GM23338 (cell line): ENCODE data around the gene FBXO31. TPM values are rescaled to one million over a fixed set of nuclear protein-coding genes. Genes with fewer than 3 reads are reported as not detected.

ENCODE experiments used
- ATAC-seq: fragments of 200-7000 bp; cut with Tn5 transposase; 3 replicates; pipeline ENCODE4 v1.9.1; 2020
- DNase-seq: peaks from one replicate; pipeline ENCODE4 v3.0.0-alpha.2; 2015; ENCODE audit warnings: low spot score
- H2AFZ ChIP-seq: fragments of 200-600 bp; sonication (generic); 2 replicates; pipeline ENCODE4 v1.8.0; 2016; ENCODE audit warnings: antibody characterized with exemption, mild to moderate bottlenecking, moderate library complexity
- H3F3A ChIP-seq: fragments of 200-600 bp; sonication (generic); replicated peaks from 2 replicates; pipeline ENCODE4 v1.8.0; 2017; ENCODE audit warnings: antibody characterized with exemption, mixed run types, low read depth
- H3K27ac ChIP-seq: fragments of 200-600 bp; sonication (generic); 2 replicates; pipeline ENCODE4 v1.6.1; 2016; ENCODE audit warnings: low read depth
- H3K27me3 ChIP-seq: fragments of 200-600 bp; sonication (generic); 2 replicates; pipeline ENCODE4 v1.8.0; 2016; ENCODE audit warnings: mild to moderate bottlenecking, mixed run types, moderate library complexity; ENCODE audit not compliant: insufficient read depth
- H3K36me3 ChIP-seq: fragments of 200-600 bp; sonication (generic); 2 replicates; pipeline ENCODE4 v1.8.0; 2016; ENCODE audit warnings: mild to moderate bottlenecking; ENCODE audit not compliant: insufficient read depth
- H3K4me1 ChIP-seq: fragments of 200-600 bp; sonication (generic); 2 replicates; pipeline ENCODE4 v1.8.0; 2016; ENCODE audit warnings: mild to moderate bottlenecking, moderate library complexity; ENCODE audit not compliant: insufficient read depth
- H3K4me2 ChIP-seq: fragments of 200-600 bp; sonication (generic); 2 replicates; pipeline ENCODE4 v1.7.1; 2017; ENCODE audit warnings: mixed run types
- H3K4me3 ChIP-seq: fragments of 200-600 bp; sonication (generic); 2 replicates; pipeline ENCODE4 v1.6.1; 2016; ENCODE audit warnings: mixed run types
- H3K79me2 ChIP-seq: fragments of 200-600 bp; sonication (generic); replicated peaks from 2 replicates; pipeline ENCODE4 v1.8.0; 2017; ENCODE audit warnings: mild to moderate bottlenecking; ENCODE audit not compliant: insufficient read depth
- H3K9me2 ChIP-seq: fragments of 200-600 bp; sonication (generic); 2 replicates; pipeline ENCODE4 v1.8.0; 2017; ENCODE audit not compliant: insufficient read depth
- H4K20me1 ChIP-seq: fragments of 200-600 bp; sonication (generic); replicated peaks from 2 replicates; pipeline ENCODE4 v1.8.0; 2017; ENCODE audit warnings: mild to moderate bottlenecking; ENCODE audit not compliant: insufficient read depth
- H3K27ac Mint-ChIP-seq: 2 replicates; pipeline ENCODE4 v1.8.0; 2020; ENCODE audit warnings: inconsistent platforms, mild to moderate bottlenecking, moderate library complexity, mixed read lengths
- H3K27me3 Mint-ChIP-seq: 3 replicates; pipeline ENCODE4 v1.8.0; 2022; ENCODE audit warnings: low read depth, mild to moderate bottlenecking, moderate library complexity, mixed read lengths, inconsistent platforms; ENCODE audit not compliant: insufficient read depth, poor library complexity
- H3K36me3 Mint-ChIP-seq: 3 replicates; pipeline ENCODE4 v1.8.0; 2021; ENCODE audit warnings: low read depth, mild to moderate bottlenecking, inconsistent platforms, moderate library complexity, mixed read lengths
- H3K4me1 Mint-ChIP-seq: 3 replicates; pipeline ENCODE4 v1.8.0; 2020; ENCODE audit warnings: mild to moderate bottlenecking, inconsistent platforms, mixed read lengths
- H3K4me3 Mint-ChIP-seq: 3 replicates; pipeline ENCODE4 v1.8.0; 2021; ENCODE audit warnings: moderate library complexity, mild to moderate bottlenecking, inconsistent platforms, mixed read lengths
- H3K9me3 Mint-ChIP-seq: 3 replicates; pipeline ENCODE4 v1.8.0; 2020; ENCODE audit warnings: moderate library complexity, mild to moderate bottlenecking, inconsistent platforms, mixed read lengths
- CREB1 ChIP-seq: fragments of 250-450 bp; sonication (Bioruptor Pico); IDR thresholded peaks from 2 replicates; pipeline ENCODE4 v1.5.0; 2020; ENCODE audit warnings: low read depth, mild to moderate bottlenecking, moderate library complexity
- CTCF ChIP-seq, 2 experiments: fragments of 200-600 bp in 1 of 2; sonication (generic) in 1 of 2; conservative IDR thresholded peaks; 2 replicates each; pipeline versions ENCODE4 v1.5.1 to v1.6.1; 2016 to 2017; ENCODE audit warnings: antibody characterized with exemption in 2 of 2, low read depth in 2 of 2, mild to moderate bottlenecking in 2 of 2, moderate library complexity in 1 of 2
- EZH2 ChIP-seq: fragments of 200-600 bp; sonication (generic); IDR thresholded peaks from one replicate; pipeline ENCODE4 v1.8.0; 2017; ENCODE audit warnings: antibody characterized with exemption, mild to moderate bottlenecking, low read depth; ENCODE audit not compliant: unreplicated experiment
- JUNB ChIP-seq: IDR thresholded peaks from one replicate; pipeline ENCODE4 v1.6.1; 2016; ENCODE audit warnings: antibody characterized with exemption; ENCODE audit not compliant: unreplicated experiment
- NANOG ChIP-seq: IDR thresholded peaks from 2 replicates; pipeline ENCODE4 v1.6.1; 2016; ENCODE audit warnings: antibody characterized with exemption, borderline replicate concordance
- REST ChIP-seq: IDR thresholded peaks from one replicate; pipeline ENCODE4 v1.6.1; 2018; ENCODE audit warnings: antibody characterized with exemption; ENCODE audit not compliant: unreplicated experiment
- STAT1 ChIP-seq: IDR thresholded peaks from one replicate; pipeline ENCODE4 v1.6.1; 2016; ENCODE audit warnings: antibody characterized with exemption; ENCODE audit not compliant: unreplicated experiment
- ZNF114 ChIP-seq: fragments of 250-450 bp; sonication (Bioruptor Pico); IDR thresholded peaks from 2 replicates; pipeline ENCODE4 v1.5.0; 2020; ENCODE audit warnings: mild to moderate bottlenecking, moderate library complexity
- ZNF462 ChIP-seq: fragments of 250-450 bp; sonication (Bioruptor Pico); IDR thresholded peaks from 2 replicates; pipeline ENCODE4 v1.5.0; 2020; ENCODE audit warnings: mild to moderate bottlenecking, moderate library complexity
- polyA plus RNA-seq: library from polyadenylated mRNA; unstranded; fragments of >200 nt; fragmentation: Nextera tagmentation; extraction: Ambion mirVana; gene quantifications from 2 replicates; pipeline ENCODE4 v1.2.1, GENCODE V29; 2016
- total RNA-seq: library from RNA; depleted of rRNA; stranded (reverse); fragments of >200 nt; shearing (Covaris generic); gene quantifications from 2 replicates; pipeline ENCODE4 v1.2.3, GENCODE V29; 2014

FBXO31 gene
- total and polyA plus RNA-seq, 2 experiments from 2014 or later, result 7.0 to 23.8 TPM

GRCh38 chr16:87311387-87311786 is 72.2 kb downstream of the FBXO31 start (continued):
- TF ChIP-seq JUNB, result no peak
- TF ChIP-seq NANOG, result no peak
- no peak for TF ChIP-seq REST

GRCh38 chr16:87310610-87311009 is 73.0 kb downstream of the FBXO31 start:
- Histone ChIP-seq H4K20me1 (no peaks in the 10 kb centered on the region), H3K4me2 (no peak overlapping the region), H3K9me2 (no peaks in the 10 kb centered on the region), H3K36me3 (no peaks in the 10 kb centered on the region), H3K4me1 (0 out of 2 replicates have a peak, but pooled peaks cover 4% of the 10 kb centered on the region), H2AFZ (no peak overlapping the region), H3F3A (no peaks in the 10 kb centered on the region), H3K4me3 (no peak overlapping the region), H3K27me3 (no peaks in the 10 kb centered on the region), H3K79me2 (no peaks in the 10 kb centered on the region), H3K27ac (no peak overlapping the region)
- H3K27me3 Mint-ChIP-seq, result peaks cover 2% of the 10 kb centered on the region
- H3K4me3 Mint-ChIP-seq, result no peak overlapping the region
- DNase-seq (no peak), ATAC-seq (no peak; the same call in 2 of the 3 replicates)
- peaks cover 5% of the 10 kb centered on the region for H3K9me3 Mint-ChIP-seq
- peaks cover 6% of the 10 kb centered on the region; the same call in 2 of the 3 replicates for H3K36me3 Mint-ChIP-seq
- no peak overlapping the region for H3K27ac Mint-ChIP-seq
- peaks cover 10% of the 10 kb centered on the region for H3K4me1 Mint-ChIP-seq
- TF ChIP-seq REST (no peak), CTCF (conservative IDR thresholded peaks at IDR 0.05; ENCODE audit: low read depth in 2 of 2) (no peak), JUNB (no peak), NANOG (no peak), ZNF114 (no peak), CREB1 (no peak), ZNF462 (CRISPR knock-in tag) (no peak), STAT1 (no peak), EZH2 (no peak)
